HG02938 (cell line): ENCODE results near the gene GPR22.

ENCODE experiments used
- ATAC-seq: cut with Tn5 transposase; IDR thresholded peaks from one replicate; pipeline ENCODE4 v1.9.1; 2021; ENCODE audit warnings: mild to moderate bottlenecking, moderate library complexity; ENCODE audit not compliant: unreplicated experiment

GPR22 gene

GRCh38 chr7:107474104-107474521, 4.3 kb downstream of the GPR22 start:
- no peak for ATAC-seq

DNA sequence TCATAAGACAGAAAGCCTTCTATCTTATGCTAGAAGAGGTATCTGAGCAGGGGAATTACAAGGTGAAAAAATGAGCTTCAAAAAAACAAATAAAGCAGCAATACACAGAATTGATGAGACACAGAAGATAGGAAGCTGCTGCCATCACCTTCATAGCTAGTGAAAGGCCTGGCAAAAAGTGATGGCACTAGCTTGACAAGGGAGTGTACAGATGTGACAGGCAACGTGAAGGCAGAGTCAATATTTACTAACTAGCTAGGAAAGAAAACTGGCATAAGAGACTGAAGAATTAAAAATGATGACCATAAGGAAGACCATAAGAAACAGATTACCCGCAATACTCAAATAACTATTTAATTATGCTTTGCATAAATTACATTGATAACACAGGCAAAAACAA, 9.4 kb downstream of the GPR22 start:
- no peak for ATAC-seq

DNA sequence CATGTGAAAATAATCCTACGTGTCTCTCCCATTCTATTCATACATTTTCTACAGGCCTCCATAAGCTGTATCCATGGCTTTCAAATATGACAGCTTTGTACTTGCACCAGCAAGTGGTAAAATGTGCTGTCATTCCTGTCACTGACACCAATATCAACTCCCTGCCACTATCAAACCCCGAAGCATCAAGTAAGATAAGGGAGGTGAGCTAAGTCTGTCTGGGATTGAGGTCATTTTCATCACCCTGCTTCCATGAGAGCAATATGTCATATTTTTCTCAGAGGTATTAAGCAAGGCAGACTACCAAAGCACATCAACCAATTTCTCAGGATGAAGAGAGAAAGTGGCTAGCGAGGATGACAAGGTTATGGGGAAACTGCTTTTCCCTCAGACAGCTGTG, 11.1 kb downstream of the GPR22 start:
- no peak for ATAC-seq

DNA sequence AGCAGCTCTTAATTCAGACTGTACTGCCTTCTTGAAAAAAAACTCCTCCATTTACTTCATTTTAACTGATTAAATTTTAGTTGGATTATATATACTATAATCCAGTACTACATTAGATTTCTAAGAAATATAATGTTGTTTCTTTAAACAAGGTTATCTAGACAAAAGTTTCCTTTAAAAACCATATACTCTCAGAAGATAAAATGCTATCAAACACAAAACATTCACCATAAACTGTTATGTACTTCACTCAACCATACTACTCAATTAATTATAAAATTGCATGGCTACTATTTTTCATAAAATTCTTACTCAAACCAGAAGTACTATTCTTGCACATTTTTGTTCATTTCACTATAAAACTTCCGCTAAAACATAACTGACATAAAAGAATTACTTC, 12.7 kb downstream of the GPR22 start:
- no peak for ATAC-seq

- no peak for ATAC-seq
Observed at GRCh38 chr7:107486041-107486440, 16.2 kb downstream of the GPR22 start.

DNA sequence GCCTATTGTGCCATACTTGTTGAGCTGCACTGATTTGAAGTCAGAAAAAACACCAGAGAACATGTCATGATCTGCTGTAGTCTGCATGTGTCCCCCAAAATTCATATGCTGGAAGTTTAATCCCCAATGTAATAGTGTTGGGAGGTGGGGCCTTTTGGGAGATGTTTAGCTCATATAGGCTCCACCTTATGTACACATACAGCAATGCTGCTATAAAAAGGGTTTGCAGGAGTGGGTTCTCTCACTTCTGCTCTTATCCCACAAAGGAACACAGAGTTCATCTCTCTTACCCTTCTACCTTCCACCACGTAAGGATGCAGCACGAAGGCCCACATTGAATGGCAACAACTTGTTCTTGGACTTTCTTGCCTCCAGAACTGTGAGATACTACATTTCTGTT, 23.0 kb downstream of the GPR22 start:
- no peak for ATAC-seq

- ATAC-seq = no peak
Observed at GRCh38 chr7:107494315-107494751, 24.5 kb downstream of the GPR22 start.

GRCh38 chr7:107494884-107495283, 25.0 kb downstream of the GPR22 start:
- no peak for ATAC-seq

DNA sequence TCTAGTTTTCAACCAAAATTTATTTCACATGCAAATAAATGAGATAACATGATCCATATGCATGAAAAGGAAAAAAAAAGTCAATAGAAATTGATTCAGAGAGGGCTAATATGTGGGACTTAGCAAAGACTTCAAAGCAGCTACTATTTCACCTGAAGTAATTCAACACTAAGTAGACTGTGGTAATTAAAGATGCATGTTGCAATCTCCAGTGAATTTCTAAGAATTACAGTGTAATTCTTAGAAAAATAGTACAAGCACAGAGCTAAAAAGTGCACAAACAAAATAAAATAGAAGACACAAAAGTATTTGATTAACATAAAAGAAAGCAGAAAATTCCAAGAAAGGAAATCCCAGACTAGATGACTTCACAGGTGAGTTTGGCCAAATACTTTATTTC, 25.7 kb downstream of the GPR22 start:
- ATAC-seq = no peak

DNA sequence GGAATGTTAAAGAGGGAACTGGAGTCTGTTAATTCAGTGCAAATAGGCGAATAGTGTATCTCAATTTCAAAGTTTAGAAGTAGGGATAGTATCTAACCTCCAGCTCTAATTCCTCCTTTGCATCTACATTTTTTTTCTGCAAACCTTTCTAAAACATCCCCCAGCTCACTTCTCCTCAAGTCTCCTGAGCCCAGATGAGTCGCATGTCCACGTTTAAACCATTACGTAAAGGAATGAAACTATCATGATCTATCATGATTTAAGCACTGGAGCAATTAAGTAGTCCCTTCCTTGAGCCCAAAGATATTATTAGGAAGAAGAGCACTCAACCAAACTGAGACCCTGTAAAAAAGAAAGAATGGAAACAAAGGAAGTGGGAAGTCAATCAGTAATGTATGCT, 29.9 kb downstream of the GPR22 start:
- no peak for ATAC-seq

- ATAC-seq = no peak
Observed at GRCh38 chr7:107501593-107501992, 31.7 kb downstream of the GPR22 start.

GRCh38 chr7:107502154-107502553, 32.3 kb downstream of the GPR22 start:
- no peak for ATAC-seq

DNA sequence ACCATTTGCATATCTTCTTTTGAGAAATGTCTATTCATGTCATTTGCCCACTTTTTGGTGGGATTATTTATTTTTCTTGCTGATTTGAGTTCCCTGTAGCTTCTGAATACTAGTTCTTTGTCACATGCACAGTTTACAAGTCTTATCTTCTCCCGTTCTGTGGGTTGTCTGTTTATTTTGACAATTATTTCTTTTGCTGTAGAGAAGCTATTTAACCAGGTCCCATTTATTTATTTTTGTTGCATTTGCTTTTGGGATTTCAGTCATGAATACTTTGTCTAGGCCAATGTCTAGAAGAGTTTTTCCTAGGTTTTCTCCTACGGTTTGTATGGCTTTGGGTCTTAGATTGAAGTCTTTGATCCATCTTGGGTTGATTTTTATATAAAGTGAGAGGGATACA, 32.9 kb downstream of the GPR22 start:
- ATAC-seq = no peak

- no peak for ATAC-seq
Observed at GRCh38 chr7:107503687-107504086, 33.8 kb downstream of the GPR22 start.

GRCh38 chr7:107505362-107505761, 35.5 kb downstream of the GPR22 start:
- no peak for ATAC-seq

DNA sequence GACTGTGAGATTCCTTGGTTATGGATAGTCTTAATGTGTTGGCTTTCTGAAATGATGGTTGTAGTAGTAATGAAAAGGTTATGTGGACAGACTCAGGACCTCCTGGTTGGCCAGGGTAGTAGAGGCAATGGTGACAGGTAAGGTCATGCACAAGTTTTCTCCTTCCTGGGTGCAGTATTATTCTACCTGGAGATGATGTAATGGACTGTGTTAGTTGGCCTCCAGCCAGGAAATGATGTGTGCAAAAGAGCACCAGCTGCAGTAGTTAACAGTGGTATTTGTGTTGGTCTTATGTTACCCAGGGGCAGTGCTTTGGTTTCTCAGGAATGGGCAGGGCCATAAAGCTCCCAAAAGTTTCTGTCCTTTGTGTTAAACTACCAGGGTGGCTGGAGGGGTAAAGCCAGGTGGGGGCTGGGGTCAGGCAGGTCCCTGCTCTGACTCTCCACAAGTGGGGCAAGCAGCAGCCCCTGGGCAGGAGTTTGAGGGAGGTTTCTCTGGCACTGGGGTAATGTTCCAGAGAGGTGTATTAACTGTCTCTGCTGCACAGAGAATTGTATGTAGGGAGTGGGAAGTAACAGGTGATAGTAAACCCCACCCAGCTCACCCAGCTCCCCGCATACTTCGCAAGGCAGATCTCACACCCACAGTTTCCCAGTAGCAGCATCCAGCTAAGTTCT, 36.3 kb downstream of the GPR22 start:
- ATAC-seq = no peak

DNA sequence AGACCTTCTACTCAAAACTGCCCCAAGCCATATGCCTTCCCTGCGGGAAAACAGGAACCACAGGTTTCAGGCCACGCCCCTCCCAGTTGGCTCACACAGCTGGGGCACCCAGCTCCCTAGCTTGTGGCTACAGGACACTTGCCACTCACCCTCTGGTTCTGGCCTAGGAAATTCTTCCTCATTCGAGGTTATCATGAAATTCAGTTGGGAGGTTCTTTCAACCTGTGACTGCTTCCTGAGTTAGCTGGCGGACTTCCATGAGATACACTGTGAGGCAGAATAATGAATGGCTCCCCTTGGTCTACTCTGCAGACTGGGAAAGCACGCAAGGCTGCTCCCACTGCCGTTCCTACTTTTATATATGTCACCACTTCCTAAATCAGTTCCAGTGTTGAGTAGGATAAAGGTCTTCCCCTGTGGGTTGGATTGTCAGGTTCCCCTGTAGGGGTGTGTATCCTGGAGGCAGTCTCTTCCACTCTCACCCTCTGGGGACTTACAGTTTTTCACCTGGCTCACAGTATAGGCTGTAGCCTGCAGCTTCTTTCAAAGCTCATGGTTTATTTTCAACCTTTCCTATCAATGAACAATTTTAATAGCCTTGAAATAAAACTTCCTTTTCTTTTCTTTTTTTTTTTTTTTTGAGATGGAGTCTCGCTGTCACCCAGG, 37.0 kb downstream of the GPR22 start:
- no peak for ATAC-seq
